Subcutaneous adipose tissue (tissue), 4 donors: ENCODE data around the gene GRN. TPM values are rescaled to one million over a fixed set of nuclear protein-coding genes. Genes with fewer than 3 reads are reported as not detected.

Experiments used
- total RNA-seq, 4 donors: library from RNA; depleted of rRNA; stranded (reverse); fragments of >200 nt; gene quantifications; one replicate each; pipeline ENCODE4 v1.1.0, GENCODE V29; 2016
- TF ChIP-seq, protein P1 (sequence below): fragments of 450-650 bp; IDR thresholded peaks from one replicate; pipeline ENCODE4 v1.5.1; 2016; ENCODE audit warnings: low read depth, mild to moderate bottlenecking, control low read depth, antibody characterized with exemption, moderate library complexity

GRN gene
- total RNA-seq, 4 donors from 2014 or later = 201 to 823 (median 325) TPM

- TF ChIP-seq, protein P1, sequence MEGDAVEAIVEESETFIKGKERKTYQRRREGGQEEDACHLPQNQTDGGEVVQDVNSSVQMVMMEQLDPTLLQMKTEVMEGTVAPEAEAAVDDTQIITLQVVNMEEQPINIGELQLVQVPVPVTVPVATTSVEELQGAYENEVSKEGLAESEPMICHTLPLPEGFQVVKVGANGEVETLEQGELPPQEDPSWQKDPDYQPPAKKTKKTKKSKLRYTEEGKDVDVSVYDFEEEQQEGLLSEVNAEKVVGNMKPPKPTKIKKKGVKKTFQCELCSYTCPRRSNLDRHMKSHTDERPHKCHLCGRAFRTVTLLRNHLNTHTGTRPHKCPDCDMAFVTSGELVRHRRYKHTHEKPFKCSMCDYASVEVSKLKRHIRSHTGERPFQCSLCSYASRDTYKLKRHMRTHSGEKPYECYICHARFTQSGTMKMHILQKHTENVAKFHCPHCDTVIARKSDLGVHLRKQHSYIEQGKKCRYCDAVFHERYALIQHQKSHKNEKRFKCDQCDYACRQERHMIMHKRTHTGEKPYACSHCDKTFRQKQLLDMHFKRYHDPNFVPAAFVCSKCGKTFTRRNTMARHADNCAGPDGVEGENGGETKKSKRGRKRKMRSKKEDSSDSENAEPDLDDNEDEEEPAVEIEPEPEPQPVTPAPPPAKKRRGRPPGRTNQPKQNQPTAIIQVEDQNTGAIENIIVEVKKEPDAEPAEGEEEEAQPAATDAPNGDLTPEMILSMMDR = no peak
Measured at GRCh38 chr17:44315760-44316731, 29.1 kb upstream of the GRN start.

- TF ChIP-seq, protein P1 = no peak
Measured at GRCh38 chr17:44317545-44317944, 27.6 kb upstream of the GRN start.

DNA sequence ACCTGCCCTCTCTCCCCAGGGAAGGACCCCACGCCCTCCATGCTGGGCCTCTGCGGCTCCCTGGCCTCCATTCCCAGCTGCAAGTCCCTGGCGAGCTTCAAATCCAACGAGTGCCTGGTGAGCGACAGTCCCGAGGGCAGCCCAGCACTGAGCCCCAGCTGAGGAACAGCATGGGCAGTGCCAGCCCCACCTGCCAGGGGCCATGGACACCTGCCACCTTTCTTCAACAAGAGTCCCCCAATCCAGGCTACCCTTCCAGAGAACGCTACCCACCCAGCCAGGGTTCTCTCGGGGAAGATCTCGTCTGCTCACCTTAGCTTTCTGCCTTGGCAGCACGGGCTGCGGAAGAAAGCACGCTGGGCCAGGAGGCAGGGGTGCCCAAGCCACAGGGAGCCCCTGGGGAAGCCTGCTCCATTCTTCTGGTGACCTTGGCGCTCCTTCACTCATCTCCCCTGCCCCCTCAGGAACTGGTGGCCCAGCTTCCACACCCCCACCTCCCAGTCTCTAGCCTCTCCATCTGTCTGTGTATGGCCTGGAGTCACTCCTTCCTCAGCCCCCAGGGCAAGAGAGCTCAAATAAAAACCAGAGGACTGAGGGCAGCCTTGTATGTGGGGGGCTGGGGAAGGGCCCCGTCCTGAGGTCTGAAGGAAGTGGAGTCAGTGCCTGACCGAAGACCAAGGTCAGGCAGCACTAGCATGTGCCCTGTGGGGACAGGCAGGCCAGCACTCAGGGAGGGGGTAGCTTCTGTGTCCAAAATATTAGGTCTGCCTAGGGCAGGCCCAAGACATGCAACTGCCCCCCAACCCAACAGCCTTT is 26.8 kb upstream of the GRN start:
- TF ChIP-seq, protein P1 = no peak

DNA sequence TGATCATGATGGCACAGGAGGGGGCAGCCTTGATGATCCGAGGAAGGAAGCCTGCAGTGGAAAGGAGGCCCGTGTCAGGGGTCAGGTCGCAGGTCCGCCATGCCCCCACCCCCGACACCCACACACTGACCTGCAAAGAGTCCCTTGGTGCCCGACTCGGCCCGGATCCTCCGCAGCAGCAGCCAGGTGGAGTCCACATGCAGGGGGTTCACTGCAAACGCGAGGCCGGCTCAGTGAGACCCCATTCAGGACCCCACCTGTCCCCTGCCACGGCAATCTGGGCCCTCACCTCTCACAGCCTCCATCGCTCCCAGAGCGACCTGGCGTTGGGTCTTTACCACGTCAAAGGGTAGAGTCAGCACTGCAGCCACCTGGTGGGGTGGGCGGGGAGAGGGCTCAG is 25.0 kb upstream of the GRN start:
- TF ChIP-seq, protein P1 = no peak

DNA sequence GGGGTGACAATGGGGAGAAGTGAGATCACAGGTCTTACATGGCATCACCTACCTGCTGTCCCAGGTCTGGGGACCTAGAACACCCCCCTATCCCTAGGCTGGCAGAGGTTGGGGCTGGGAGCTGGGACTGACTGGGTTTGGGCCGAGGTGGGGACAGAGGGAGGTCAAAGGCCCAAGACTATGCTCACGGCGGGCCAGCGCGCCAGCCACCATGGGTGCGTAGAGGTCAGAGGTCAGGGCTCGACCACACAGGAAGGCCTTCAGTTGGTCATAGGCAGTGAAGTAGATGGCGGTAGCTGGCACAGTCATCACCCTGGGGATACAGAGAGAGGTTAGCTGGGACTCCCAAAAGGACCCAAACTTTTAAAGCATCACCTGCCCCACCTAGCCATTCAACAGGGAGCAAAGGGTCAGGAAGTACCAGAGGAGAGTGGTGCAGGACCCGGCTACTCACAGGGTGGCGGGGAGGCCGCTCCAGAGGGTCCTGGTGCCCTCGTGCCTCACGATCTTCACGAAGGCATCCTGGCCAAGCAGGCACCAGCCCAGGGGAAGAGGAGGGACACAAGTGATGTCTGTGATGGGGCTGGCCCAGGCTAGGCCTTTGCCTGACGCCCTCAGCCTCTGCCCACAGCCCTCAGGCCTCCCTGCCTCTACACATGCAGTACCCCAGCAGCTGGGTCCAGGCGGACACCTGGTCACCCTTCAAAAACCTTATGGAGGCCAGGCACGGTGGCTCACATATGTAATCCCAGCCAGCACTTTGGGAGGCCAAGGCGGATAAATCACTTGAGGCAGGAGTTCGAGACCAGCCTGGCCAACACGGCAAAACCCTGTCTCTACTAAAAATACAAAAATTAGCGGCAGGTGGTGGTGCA is 23.6 kb upstream of the GRN start:
- TF ChIP-seq, protein P1 = no peak

- TF ChIP-seq, protein P1 = no peak
Measured at GRCh38 chr17:44322236-44322895, 22.7 kb upstream of the GRN start.
